ENCODE results near the gene UNKL.
A peak's percentile ranks its signal among the peaks of the same experiment; 100 is the strongest.

Gene UNKL

GRCh38 chr16:1414532-1415260 lies at the start of gene UNKL:
UNKL (minus strand) TSS chr16:1414704; CDS start chr16:1414691, 13 bp downstream.
- Histone ChIP-seq H3K36me3 (ENCODE audit: control insufficient read depth in 1 of 2, insufficient read depth in 2 of 2, low read length in 2 of 2) (peaks cover 5 to 7% of the 10 kb centered on the region in 2 donors), H3K27me3 (ENCODE audit: control insufficient read depth in 1 of 2, insufficient read depth in 2 of 2, low read length in 2 of 2) (no peaks in the 10 kb centered on the region), H3K9me3 (ENCODE audit: control insufficient read depth in 1 of 2, low read length in 2 of 2) (no peaks in the 10 kb centered on the region), H3K27ac (ENCODE audit: low read depth, low read length) (peak within 1 kb of the TSS; percentile 66), H3K9ac (ENCODE audit: low read depth in 1 of 2, low read length in 2 of 2) (peak within 1 kb of the TSS; percentile 66 to 74), H3K4me3 (ENCODE audit: low read depth in 1 of 2, low read length in 2 of 2) (peak within 1 kb of the TSS; percentile 76 to 88), H3K4me1 (ENCODE audit: control insufficient read depth in 1 of 2, insufficient read depth in 2 of 2, low read length in 2 of 2) (peaks cover under 1 to 4% of the 10 kb centered on the region in 2 donors)

- H3K4me3 ChIP-seq (ENCODE audit: low read depth in 1 of 2, low read length in 2 of 2): no peak overlapping the region
- H3K36me3 ChIP-seq (ENCODE audit: control insufficient read depth in 1 of 2, insufficient read depth in 2 of 2, low read length in 2 of 2): peaks cover 12 to 29% of the 10 kb centered on the region in 2 donors
- H3K9me3 ChIP-seq (ENCODE audit: control insufficient read depth in 1 of 2, low read length in 2 of 2): no peaks in the 10 kb centered on the region
- no peaks in the 10 kb centered on the region for H3K4me1 ChIP-seq (ENCODE audit: control insufficient read depth in 1 of 2, insufficient read depth in 2 of 2, low read length in 2 of 2)
- H3K27me3 ChIP-seq (ENCODE audit: control insufficient read depth in 1 of 2, insufficient read depth in 2 of 2, low read length in 2 of 2): no peaks in the 10 kb centered on the region
- no peak overlapping the region for H3K27ac ChIP-seq (ENCODE audit: low read depth, low read length)
- no peak overlapping the region for H3K9ac ChIP-seq (ENCODE audit: low read depth in 1 of 2, low read length in 2 of 2)
These were observed 46.6 kb upstream of the UNKL start for GRCh38 chr16:1461146-1461545.

GRCh38 chr16:1460602-1461138 lies 46.2 kb upstream of the UNKL start:
- Histone ChIP-seq H3K36me3 (ENCODE audit: control insufficient read depth in 1 of 2, insufficient read depth in 2 of 2, low read length in 2 of 2) (peaks cover 12 to 34% of the 10 kb centered on the region in 2 donors), H3K4me1 (ENCODE audit: control insufficient read depth in 1 of 2, insufficient read depth in 2 of 2, low read length in 2 of 2) (no peaks in the 10 kb centered on the region), H3K27me3 (ENCODE audit: control insufficient read depth in 1 of 2, insufficient read depth in 2 of 2, low read length in 2 of 2) (no peaks in the 10 kb centered on the region), H3K9ac (ENCODE audit: low read depth in 1 of 2, low read length in 2 of 2) (no peak overlapping the region), H3K9me3 (ENCODE audit: control insufficient read depth in 1 of 2, low read length in 2 of 2) (no peaks in the 10 kb centered on the region), H3K27ac (ENCODE audit: low read depth, low read length) (no peak overlapping the region), H3K4me3 (ENCODE audit: low read depth in 1 of 2, low read length in 2 of 2) (no peak overlapping the region)

GRCh38 chr16:1459967-1460366 lies 45.5 kb upstream of the UNKL start:
- no peak overlapping the region for H3K9ac ChIP-seq (ENCODE audit: low read depth in 1 of 2, low read length in 2 of 2)
- no peaks in the 10 kb centered on the region for H3K27me3 ChIP-seq (ENCODE audit: control insufficient read depth in 1 of 2, insufficient read depth in 2 of 2, low read length in 2 of 2)
- no peak overlapping the region for H3K4me3 ChIP-seq (ENCODE audit: low read depth in 1 of 2, low read length in 2 of 2)
- no peaks in the 10 kb centered on the region for H3K9me3 ChIP-seq (ENCODE audit: control insufficient read depth in 1 of 2, low read length in 2 of 2)
- H3K27ac ChIP-seq (ENCODE audit: low read depth, low read length): no peak overlapping the region
- H3K4me1 ChIP-seq (ENCODE audit: control insufficient read depth in 1 of 2, insufficient read depth in 2 of 2, low read length in 2 of 2): no peaks in the 10 kb centered on the region
- peaks cover 12 to 38% of the 10 kb centered on the region in 2 donors for H3K36me3 ChIP-seq (ENCODE audit: control insufficient read depth in 1 of 2, insufficient read depth in 2 of 2, low read length in 2 of 2)

GRCh38 chr16:1458977-1459341 lies 44.5 kb upstream of the UNKL start:
- H3K9me3 ChIP-seq (ENCODE audit: control insufficient read depth in 1 of 2, low read length in 2 of 2): no peaks in the 10 kb centered on the region
- no peak overlapping the region for H3K9ac ChIP-seq (ENCODE audit: low read depth in 1 of 2, low read length in 2 of 2)
- no peak overlapping the region for H3K4me3 ChIP-seq (ENCODE audit: low read depth in 1 of 2, low read length in 2 of 2)
- H3K4me1 ChIP-seq (ENCODE audit: control insufficient read depth in 1 of 2, insufficient read depth in 2 of 2, low read length in 2 of 2): no peaks in the 10 kb centered on the region
- no peaks in the 10 kb centered on the region for H3K27me3 ChIP-seq (ENCODE audit: control insufficient read depth in 1 of 2, insufficient read depth in 2 of 2, low read length in 2 of 2)
- H3K27ac ChIP-seq (ENCODE audit: low read depth, low read length): no peak overlapping the region
- peaks cover 14 to 40% of the 10 kb centered on the region in 2 donors for H3K36me3 ChIP-seq (ENCODE audit: control insufficient read depth in 1 of 2, insufficient read depth in 2 of 2, low read length in 2 of 2)

GRCh38 chr16:1458336-1458976 lies 44.0 kb upstream of the UNKL start:
- no peak overlapping the region for H3K9ac ChIP-seq (ENCODE audit: low read depth in 1 of 2, low read length in 2 of 2)
- H3K27me3 ChIP-seq (ENCODE audit: control insufficient read depth in 1 of 2, insufficient read depth in 2 of 2, low read length in 2 of 2): no peaks in the 10 kb centered on the region
- peaks cover 17 to 45% of the 10 kb centered on the region in 2 donors for H3K36me3 ChIP-seq (ENCODE audit: control insufficient read depth in 1 of 2, insufficient read depth in 2 of 2, low read length in 2 of 2)
- no peaks in the 10 kb centered on the region for H3K9me3 ChIP-seq (ENCODE audit: control insufficient read depth in 1 of 2, low read length in 2 of 2)
- no peak overlapping the region for H3K27ac ChIP-seq (ENCODE audit: low read depth, low read length)
- H3K4me1 ChIP-seq (ENCODE audit: control insufficient read depth in 1 of 2, insufficient read depth in 2 of 2, low read length in 2 of 2): no peaks in the 10 kb centered on the region
- no peak overlapping the region for H3K4me3 ChIP-seq (ENCODE audit: low read depth in 1 of 2, low read length in 2 of 2)

- no peak overlapping the region for H3K9ac ChIP-seq (ENCODE audit: low read depth in 1 of 2, low read length in 2 of 2)
- no peak overlapping the region for H3K27ac ChIP-seq (ENCODE audit: low read depth, low read length)
- H3K4me1 ChIP-seq (ENCODE audit: control insufficient read depth in 1 of 2, insufficient read depth in 2 of 2, low read length in 2 of 2): no peaks in the 10 kb centered on the region
- H3K4me3 ChIP-seq (ENCODE audit: low read depth in 1 of 2, low read length in 2 of 2): no peak overlapping the region
- H3K27me3 ChIP-seq (ENCODE audit: control insufficient read depth in 1 of 2, insufficient read depth in 2 of 2, low read length in 2 of 2): no peaks in the 10 kb centered on the region
- H3K36me3 ChIP-seq (ENCODE audit: control insufficient read depth in 1 of 2, insufficient read depth in 2 of 2, low read length in 2 of 2): peaks cover 19 to 51% of the 10 kb centered on the region in 2 donors
- no peaks in the 10 kb centered on the region for H3K9me3 ChIP-seq (ENCODE audit: control insufficient read depth in 1 of 2, low read length in 2 of 2)
These were observed 43.2 kb upstream of the UNKL start for GRCh38 chr16:1457489-1458245.

GRCh38 chr16:1456951-1457350 lies 42.4 kb upstream of the UNKL start:
- no peaks in the 10 kb centered on the region for H3K27me3 ChIP-seq (ENCODE audit: control insufficient read depth in 1 of 2, insufficient read depth in 2 of 2, low read length in 2 of 2)
- H3K4me1 ChIP-seq (ENCODE audit: control insufficient read depth in 1 of 2, insufficient read depth in 2 of 2, low read length in 2 of 2): no peaks in the 10 kb centered on the region
- H3K9ac ChIP-seq (ENCODE audit: low read depth in 1 of 2, low read length in 2 of 2): no peak overlapping the region
- no peak overlapping the region for H3K27ac ChIP-seq (ENCODE audit: low read depth, low read length)
- peaks cover 19 to 58% of the 10 kb centered on the region in 2 donors for H3K36me3 ChIP-seq (ENCODE audit: control insufficient read depth in 1 of 2, insufficient read depth in 2 of 2, low read length in 2 of 2)
- no peak overlapping the region for H3K4me3 ChIP-seq (ENCODE audit: low read depth in 1 of 2, low read length in 2 of 2)
- no peaks in the 10 kb centered on the region for H3K9me3 ChIP-seq (ENCODE audit: control insufficient read depth in 1 of 2, low read length in 2 of 2)

GRCh38 chr16:1455190-1456171 lies 41.0 kb upstream of the UNKL start:
- Histone ChIP-seq H3K9ac (ENCODE audit: low read depth in 1 of 2, low read length in 2 of 2) (no peak overlapping the region), H3K27ac (ENCODE audit: low read depth, low read length) (no peak overlapping the region), H3K4me1 (ENCODE audit: control insufficient read depth in 1 of 2, insufficient read depth in 2 of 2, low read length in 2 of 2) (no peaks in the 10 kb centered on the region), H3K4me3 (ENCODE audit: low read depth in 1 of 2, low read length in 2 of 2) (no peak overlapping the region), H3K27me3 (ENCODE audit: control insufficient read depth in 1 of 2, insufficient read depth in 2 of 2, low read length in 2 of 2) (no peaks in the 10 kb centered on the region), H3K36me3 (ENCODE audit: control insufficient read depth in 1 of 2, insufficient read depth in 2 of 2, low read length in 2 of 2) (peaks cover 19 to 62% of the 10 kb centered on the region in 2 donors), H3K9me3 (ENCODE audit: control insufficient read depth in 1 of 2, low read length in 2 of 2) (no peaks in the 10 kb centered on the region)
